H54 (cell line): Measurements from ENCODE around the gene DHRS13.
"Not testable (repeated sequence)": the region's sequence is repeated elsewhere in the genome, so short reads cannot be mapped to it uniquely, and the experiment has no call there.

Experiments used
- DNase-seq: peaks from one replicate; pipeline ENCODE4 v3.0.0; 2011; ENCODE audit warnings: low spot score, mixed read lengths; ENCODE audit not compliant: insufficient read length
- FAIRE-seq: peaks from 3 replicates; lab custom pipeline; 2011; peaks lifted over from hg19 to GRCh38; lab: Jason Lieb, UNC
- POLR2A ChIP-seq: IDR thresholded peaks from 2 replicates; pipeline ENCODE4 v1.6.1; 2011; ENCODE audit warnings: low read depth, mild to moderate bottlenecking, low read length

Gene DHRS13

GRCh38 chr17:28889996-28890395 lies 12.9 kb downstream of the DHRS13 start:
- FAIRE-seq = no peak
- no peak for DNase-seq
- TF ChIP-seq POLR2A = no peak

GRCh38 chr17:28888832-28889231 lies 14.0 kb downstream of the DHRS13 start:
- no peak for DNase-seq
- TF ChIP-seq POLR2A = no peak
- FAIRE-seq = no peak

- DNase-seq (no peak), FAIRE-seq (no peak)
- no peak for TF ChIP-seq POLR2A
Observed at GRCh38 chr17:28887871-28888471, 14.9 kb downstream of the DHRS13 start.

- TF ChIP-seq POLR2A = no peak
- DNase-seq (no peak), FAIRE-seq (no peak)
Observed at GRCh38 chr17:28885951-28886350, 16.9 kb downstream of the DHRS13 start.

GRCh38 chr17:28885363-28885762 lies 17.5 kb downstream of the DHRS13 start:
- TF ChIP-seq POLR2A = no peak
- FAIRE-seq = no peak

GRCh38 chr17:28883967-28884702 lies 18.7 kb downstream of the DHRS13 start:
- no peak for TF ChIP-seq POLR2A
- no peak for FAIRE-seq

More at GRCh38 chr17:28885363-28885762, 17.5 kb downstream of the DHRS13 start:
- DNase-seq = no peak

GRCh38 chr17:28882154-28882895 lies 20.6 kb downstream of the DHRS13 start:
- DNase-seq (no peak), FAIRE-seq (no peak)
- TF ChIP-seq POLR2A = no peak

More at GRCh38 chr17:28883967-28884702, 18.7 kb downstream of the DHRS13 start:
- no peak for DNase-seq

- FAIRE-seq (no peak), DNase-seq (no peak)
- no peak for TF ChIP-seq POLR2A
Observed at GRCh38 chr17:28881533-28882056, 21.3 kb downstream of the DHRS13 start.

- DNase-seq (no peak), FAIRE-seq (no peak)
- TF ChIP-seq POLR2A = no peak
Observed at GRCh38 chr17:28880572-28880945, 22.3 kb downstream of the DHRS13 start.

- FAIRE-seq = no peak
- no peak for DNase-seq
- TF ChIP-seq POLR2A = no peak
Observed at GRCh38 chr17:28879886-28880571, 22.9 kb downstream of the DHRS13 start.

GRCh38 chr17:28878981-28879380 lies 23.9 kb downstream of the DHRS13 start:
- FAIRE-seq = no peak
- no peak for DNase-seq
- no peak for TF ChIP-seq POLR2A

- FAIRE-seq (no peak), DNase-seq (no peak)
- no peak for TF ChIP-seq POLR2A
Observed at GRCh38 chr17:28878158-28878910, 24.5 kb downstream of the DHRS13 start.

- DNase-seq, FAIRE-seq: not testable (repeated sequence)
Observed at GRCh38 chr17:28877150-28877711, 25.6 kb downstream of the DHRS13 start.
